HG02938 (cell line): Measurements from ENCODE around the gene CPPED1.

Source experiments
- ATAC-seq: cut with Tn5 transposase; IDR thresholded peaks from one replicate; pipeline ENCODE4 v1.9.1; 2021; ENCODE audit warnings: mild to moderate bottlenecking, moderate library complexity; ENCODE audit not compliant: unreplicated experiment

The CPPED1 gene

DNA sequence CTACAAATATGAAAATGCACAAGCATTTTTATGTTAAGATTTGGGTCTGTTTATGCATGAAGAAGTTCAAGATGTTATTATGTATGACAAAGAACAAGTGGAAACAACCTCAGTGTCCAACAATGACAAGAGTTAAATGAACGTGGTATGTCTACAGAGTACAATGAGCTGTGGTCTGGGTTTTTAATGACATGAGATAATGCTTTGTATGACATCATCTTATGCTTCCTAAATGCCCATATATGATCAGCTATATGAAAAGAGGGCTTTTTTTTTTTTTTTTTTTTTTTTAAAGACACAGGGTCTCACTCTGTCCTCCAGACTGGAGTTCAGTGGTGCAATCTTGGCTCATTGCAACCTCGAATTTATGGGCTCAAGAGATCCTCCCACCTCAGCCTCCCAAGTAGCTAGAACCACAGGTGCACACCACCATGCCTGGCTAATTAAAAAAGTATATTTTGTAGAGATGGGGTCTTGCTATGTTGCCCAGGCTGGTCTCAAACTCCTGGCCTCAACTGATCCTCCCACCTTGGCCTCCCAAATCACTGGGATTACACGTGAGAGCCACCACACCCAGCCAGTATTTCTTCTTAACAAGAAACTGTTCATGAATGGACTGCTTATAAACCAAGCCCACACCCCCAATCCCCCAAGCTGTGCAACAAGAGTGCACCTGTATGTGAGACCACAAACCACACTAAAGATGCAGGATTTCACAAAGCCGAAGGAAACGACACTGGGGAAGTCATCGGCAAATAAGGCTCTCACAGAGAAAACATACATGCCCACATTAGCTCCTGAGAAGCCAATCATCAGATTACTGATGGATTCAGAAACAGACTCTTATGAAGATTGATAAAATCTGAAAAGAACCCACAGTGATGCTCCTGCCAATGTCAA lies 114.5 kb downstream of the CPPED1 start:
- no peak for ATAC-seq

DNA sequence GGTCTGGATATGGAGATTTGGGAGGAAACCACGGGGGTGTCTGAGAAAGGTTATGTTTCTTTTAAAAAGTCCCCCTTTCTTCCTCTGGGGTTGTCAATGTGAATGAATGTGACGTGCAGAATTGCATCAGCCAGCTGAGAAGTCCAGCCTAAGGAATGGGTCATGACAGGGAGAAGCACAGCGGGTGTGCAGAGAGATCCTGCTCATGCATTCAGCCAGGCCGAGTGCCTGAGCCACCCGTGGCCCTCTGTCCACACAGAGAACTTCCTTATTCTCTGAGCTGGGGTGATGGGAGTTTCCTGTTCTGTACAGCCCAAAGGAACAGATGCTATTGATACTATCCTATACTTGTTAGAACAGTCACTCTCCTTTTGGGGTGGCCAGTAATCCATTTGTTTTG lies 117.9 kb downstream of the CPPED1 start:
- ATAC-seq = no peak

DNA sequence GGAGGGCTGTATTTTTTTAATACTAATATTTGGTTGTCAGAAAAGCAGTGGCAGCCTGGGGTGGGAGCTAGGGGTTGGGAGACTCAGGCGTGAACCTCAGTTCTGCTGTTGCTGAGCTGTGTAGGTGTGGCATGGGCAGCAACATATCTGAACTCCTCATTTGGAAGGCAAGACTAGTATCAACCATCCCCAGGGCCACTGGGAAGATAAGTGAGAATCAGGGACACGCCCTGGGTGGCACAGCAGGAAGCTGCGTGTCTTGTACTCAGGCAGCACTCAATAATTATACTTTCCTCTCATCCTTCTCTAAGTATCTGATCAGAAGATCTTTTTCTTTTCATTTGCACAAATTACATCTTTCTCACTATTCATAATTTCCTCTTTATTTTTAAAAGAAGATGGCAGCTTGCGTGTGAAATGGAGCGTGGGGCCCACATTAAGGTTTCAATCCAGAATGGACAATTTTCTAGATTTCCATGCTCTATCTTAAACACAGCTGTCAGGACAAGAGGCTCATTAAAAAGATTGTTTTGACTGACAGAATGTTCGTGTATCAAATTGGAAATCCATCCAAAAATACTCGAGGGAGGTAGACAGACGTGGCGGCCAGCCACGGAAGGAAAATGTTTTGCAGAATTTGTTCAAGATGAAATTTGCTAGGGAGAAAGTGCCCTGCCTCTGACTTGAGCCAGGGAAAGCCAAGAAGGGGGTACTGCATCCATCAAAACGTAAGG lies 121.1 kb downstream of the CPPED1 start:
- no peak for ATAC-seq

DNA sequence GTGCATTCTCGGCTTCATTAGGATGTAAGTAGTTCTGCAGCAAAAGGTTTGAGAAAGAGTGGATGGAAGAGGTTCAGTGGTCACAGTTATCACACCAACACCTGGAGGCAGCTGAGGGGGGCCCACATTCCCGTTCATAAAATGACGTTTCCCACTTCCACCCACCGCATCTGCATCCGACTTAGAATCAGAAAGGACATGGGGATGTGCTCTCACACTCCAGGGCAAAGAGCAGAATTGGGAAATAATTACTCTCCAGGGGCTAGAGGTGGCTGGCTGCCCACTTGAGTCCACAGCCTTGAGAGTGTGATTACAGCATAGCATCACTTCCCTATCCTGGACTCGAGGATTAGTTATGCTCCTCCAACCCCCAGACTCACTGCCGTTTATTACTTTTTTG lies 122.0 kb downstream of the CPPED1 start:
- ATAC-seq = no peak

DNA sequence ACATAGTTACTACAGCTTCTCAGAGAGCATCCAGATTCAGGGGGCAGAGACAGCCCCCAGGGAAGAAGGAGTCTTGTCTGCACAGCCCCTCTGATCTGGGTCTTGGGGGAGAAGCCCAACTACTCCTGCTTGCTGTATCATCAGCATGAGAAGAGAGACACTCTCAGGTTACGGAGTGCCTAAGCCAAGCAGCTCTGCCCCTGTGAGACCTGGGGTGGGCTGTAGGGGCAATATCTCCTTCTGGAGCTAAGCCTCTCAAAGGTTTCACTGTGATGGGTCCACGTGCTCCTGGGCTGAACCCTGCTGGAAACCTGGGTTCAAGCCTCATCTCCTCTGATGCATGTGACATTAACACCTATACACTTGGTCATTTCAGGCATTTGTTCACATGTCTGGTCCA lies 123.2 kb downstream of the CPPED1 start:
- ATAC-seq = no peak

- no peak for ATAC-seq
Observed at GRCh38 chr16:12679660-12680272, 123.9 kb downstream of the CPPED1 start.

DNA sequence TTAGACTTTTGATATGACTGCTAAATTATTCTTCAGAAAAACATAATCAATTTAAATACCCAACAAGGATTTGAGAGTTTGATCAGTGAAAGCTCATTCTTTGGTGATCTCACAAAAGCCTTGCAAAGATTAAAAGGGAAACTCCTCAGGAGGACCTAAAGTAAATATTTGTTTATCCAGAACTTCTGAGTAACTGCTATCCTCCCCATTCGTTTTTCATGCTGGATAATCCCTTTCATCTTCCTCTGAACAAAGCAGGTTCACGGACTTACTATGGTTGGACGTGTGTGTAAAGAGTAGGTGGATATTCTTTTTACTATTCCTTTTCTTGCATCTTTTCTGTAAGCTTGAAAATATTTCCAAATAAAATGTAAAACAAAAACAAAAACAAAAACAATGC lies 124.7 kb downstream of the CPPED1 start:
- no peak for ATAC-seq

GRCh38 chr16:12677502-12677901 lies 126.2 kb downstream of the CPPED1 start:
- no peak for ATAC-seq

DNA sequence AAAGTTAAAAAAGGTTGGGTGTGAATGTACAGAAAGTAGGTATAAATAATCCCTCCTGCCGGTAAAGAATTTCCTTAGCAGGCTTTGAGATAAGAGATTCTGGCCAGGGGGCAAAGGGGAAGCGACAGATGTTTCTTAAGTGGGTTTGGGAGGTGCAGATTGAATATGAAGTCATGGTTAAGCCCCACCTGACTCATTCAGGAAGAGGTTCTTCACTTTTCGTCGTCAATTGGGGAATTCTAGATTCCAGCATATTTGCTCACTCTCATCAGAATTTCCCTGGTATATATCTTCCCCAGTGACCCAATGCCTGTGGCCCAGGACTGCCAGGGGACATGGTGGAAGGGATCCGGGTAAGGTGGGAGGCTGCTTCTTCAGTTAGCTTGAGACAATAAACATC lies 127.8 kb downstream of the CPPED1 start:
- no peak for ATAC-seq

GRCh38 chr16:12675046-12675445 lies 128.6 kb downstream of the CPPED1 start:
- ATAC-seq = no peak

- no peak for ATAC-seq
Observed at GRCh38 chr16:12674524-12674923, 129.2 kb downstream of the CPPED1 start.

GRCh38 chr16:12674071-12674470 lies 129.6 kb downstream of the CPPED1 start:
- no peak for ATAC-seq

DNA sequence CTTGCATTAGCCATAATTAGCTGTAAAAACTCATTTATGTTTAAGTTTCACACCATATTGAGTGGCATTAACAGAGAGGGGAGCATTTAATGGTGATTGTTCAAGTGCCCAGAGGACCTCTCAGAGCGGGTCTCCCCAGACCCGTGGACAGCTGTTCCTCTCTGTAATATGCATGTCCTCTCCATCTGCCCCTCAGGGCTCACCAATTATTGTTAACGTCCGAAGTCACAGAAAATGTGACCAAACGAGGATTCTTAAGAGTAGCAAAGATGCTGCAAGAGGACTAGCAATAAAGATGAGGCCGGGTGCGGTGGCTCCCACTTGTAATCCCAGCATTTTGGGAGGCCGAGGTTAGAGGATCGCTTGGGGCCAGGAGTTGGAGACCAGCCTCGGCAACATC lies 130.2 kb downstream of the CPPED1 start:
- no peak for ATAC-seq

DNA sequence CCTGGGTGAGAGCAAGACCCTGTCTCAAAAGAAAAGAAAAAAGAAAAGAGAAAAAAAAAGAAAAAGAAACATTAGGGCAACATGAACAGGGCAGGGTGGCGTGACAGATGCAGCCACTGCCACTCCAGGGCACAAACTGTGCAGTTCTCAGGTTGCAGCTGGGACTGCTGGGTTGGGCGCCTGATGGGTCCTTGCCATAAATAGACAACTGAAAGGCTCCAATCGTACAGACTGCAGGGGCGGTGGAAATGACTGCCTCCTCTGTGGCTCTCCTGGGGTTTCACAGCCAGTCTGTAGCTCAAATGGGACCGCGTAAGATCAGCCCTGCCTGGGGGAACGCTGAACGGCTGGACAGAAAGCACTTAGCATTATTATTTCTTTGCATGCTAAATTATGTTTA lies 130.7 kb downstream of the CPPED1 start:
- no peak for ATAC-seq

GRCh38 chr16:12669908-12670307 lies 133.8 kb downstream of the CPPED1 start:
- ATAC-seq = no peak

- ATAC-seq = no peak
Observed at GRCh38 chr16:12667909-12668308, 135.8 kb downstream of the CPPED1 start.

DNA sequence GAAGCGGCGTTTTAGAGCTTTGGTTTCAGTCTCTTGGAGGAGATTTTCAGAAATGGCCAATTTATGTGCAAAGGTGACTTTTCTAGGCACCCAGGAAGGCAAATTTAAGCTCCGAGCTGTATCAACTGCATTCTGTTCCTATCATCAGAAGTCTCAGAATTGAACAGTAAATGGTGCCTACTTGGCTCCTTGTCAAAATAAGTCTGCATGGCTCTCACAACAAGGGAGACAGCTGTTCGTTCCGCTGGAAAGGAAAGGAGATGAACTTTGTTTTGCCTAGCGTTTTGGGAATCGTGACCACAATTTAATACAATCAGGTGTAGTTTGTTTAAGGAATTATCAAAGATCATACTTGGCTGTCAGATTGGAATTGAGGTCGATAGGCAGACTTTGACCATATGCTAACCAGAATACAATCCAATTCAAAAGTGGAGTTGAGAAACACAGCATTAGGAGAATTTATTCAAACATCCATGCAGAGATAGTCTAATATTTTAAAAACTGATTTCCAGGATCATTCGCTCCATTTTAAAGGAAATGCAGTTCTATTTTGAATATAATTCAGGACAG lies 139.4 kb downstream of the CPPED1 start:
- ATAC-seq = no peak

GRCh38 chr16:12661656-12662172 lies 142.0 kb downstream of the CPPED1 start:
- ATAC-seq = no peak

- ATAC-seq = no peak
Observed at GRCh38 chr16:12659871-12660270, 143.8 kb downstream of the CPPED1 start.

DNA sequence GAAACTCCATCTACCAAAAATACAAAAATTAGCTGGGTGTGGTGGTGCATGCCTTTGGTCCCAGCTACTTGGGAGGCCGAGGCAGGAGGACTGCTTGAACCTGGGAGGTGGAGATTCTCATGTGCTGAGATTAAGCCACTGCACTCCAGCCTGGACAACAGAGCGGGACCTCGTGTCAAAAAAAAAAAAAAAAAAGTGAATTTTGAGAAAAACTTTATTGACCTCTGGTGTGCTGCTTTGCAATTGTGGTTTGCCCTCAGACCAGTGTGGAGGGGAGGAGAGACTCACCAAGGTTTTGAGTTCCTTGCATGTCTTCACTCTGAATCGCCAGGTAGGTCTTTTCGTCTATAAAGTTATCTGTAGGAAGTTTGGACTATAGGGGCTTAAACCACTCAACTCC lies 145.2 kb downstream of the CPPED1 start:
- ATAC-seq = no peak

GRCh38 chr16:12655537-12655936 lies 148.2 kb downstream of the CPPED1 start:
- ATAC-seq = no peak
